Peyer's patch (tissue), 4 donors: ENCODE data around the gene IFT57.

Experiments used
- CTCF ChIP-seq, 6 experiments: fragments of 450-650 bp in 4 of 6; fragments of 200-600 bp in 2 of 6; sonication (generic) in 1 of 6; IDR thresholded peaks; one replicate each; pipeline ENCODE4 v1.5.1; 2017 to 2019; ENCODE audit warnings: antibody characterized with exemption in 6 of 6, mild to moderate bottlenecking in 3 of 6, moderate library complexity in 1 of 6
- POLR2A ChIP-seq, 2 donors: fragments of 450-650 bp; IDR thresholded peaks; one replicate each; pipeline ENCODE4 v1.5.1; 2017; ENCODE audit warnings: antibody characterized with exemption in 2 of 2, mild to moderate bottlenecking in 2 of 2, moderate library complexity in 2 of 2

- TF ChIP-seq CTCF (IDR thresholded peaks at IDR 0.05) = no peak
- TF ChIP-seq POLR2A (IDR thresholded peaks at IDR 0.05) = no peak
Measured at GRCh38 chr3:108190346-108190745, 31.9 kb downstream of the IFT57 start.
